IPS-18a (cell line): ENCODE measurements around the gene RAVER2.
"Not testable (repeated sequence)": the region's sequence is repeated elsewhere in the genome, so short reads cannot be mapped to it uniquely, and the experiment has no call there.

Source experiments
- H3K27ac ChIP-seq: one replicate; pipeline ENCODE4 v1.5.1; 2013; ENCODE audit warnings: low read length
- H3K27me3 ChIP-seq: one replicate; pipeline ENCODE4 v1.6.1; 2013; ENCODE audit warnings: mild to moderate bottlenecking, low read length; ENCODE audit not compliant: control insufficient read depth, insufficient read depth
- H3K36me3 ChIP-seq: one replicate; pipeline ENCODE4 v1.6.1; 2013; ENCODE audit warnings: low read depth, low read length; ENCODE audit not compliant: control insufficient read depth
- H3K4me1 ChIP-seq: one replicate; pipeline ENCODE4 v1.6.1; 2013; ENCODE audit warnings: low read depth, low read length; ENCODE audit not compliant: control insufficient read depth
- H3K4me3 ChIP-seq: one replicate; pipeline ENCODE4 v1.5.1; 2013; ENCODE audit warnings: low read length
- H3K9ac ChIP-seq: one replicate; pipeline ENCODE4 v1.6.1; 2013; ENCODE audit warnings: mild to moderate bottlenecking, low read length, moderate library complexity
- H3K9me3 ChIP-seq: one replicate; pipeline ENCODE4 v1.6.1; 2013; ENCODE audit warnings: low read depth, low read length; ENCODE audit not compliant: control insufficient read depth

RAVER2 gene

DNA sequence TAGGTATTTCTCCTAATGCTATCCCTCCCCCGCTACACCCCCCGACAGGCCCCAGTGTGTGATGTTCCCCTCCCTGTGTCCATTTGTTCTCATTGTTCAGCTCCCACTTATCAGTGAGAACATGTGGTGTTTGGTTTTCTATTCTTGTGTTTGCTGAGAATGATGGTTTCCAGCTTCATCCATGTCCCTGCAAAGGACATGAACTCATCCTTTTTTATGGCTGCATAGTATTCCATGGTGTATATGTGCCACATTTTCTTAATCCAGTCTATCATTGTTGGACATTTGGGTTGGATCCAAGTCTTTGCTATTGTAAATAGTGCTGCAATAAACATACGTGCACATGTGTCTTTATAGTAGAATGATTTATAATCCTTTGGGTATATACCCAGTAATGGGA is 28.4 kb downstream of the RAVER2 start:
- not testable (repeated sequence) for H3K27me3 ChIP-seq, H3K9me3 ChIP-seq, H3K27ac ChIP-seq, H3K4me1 ChIP-seq, H3K4me3 ChIP-seq, H3K9ac ChIP-seq
- H3K36me3 ChIP-seq: peaks cover 17% of the 10 kb centered on the region

DNA sequence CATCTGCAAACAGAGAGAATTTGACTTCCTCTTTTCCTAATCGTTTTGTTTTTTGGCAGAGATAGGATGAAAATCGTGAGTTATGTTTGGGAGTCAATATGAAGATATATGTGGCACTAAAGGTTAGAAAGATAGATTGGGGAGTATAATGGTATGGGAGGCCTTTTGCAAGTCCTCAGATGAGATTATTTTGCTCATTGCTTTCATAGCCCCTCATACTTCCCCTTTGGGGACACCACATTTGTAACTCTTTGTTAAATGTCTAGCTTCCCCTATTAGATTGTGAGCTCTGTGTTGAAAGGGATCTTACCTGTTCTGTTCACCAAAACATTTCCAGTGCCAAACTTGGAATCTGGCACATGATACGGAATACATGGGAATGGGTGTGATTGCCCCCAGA is 30.2 kb downstream of the RAVER2 start:
- Histone ChIP-seq H3K4me3 (no peak overlapping the region), H3K27me3 (no peaks in the 10 kb centered on the region), H3K9ac (no peak overlapping the region), H3K36me3 (peaks cover 9% of the 10 kb centered on the region), H3K4me1 (no peaks in the 10 kb centered on the region), H3K9me3 (no peaks in the 10 kb centered on the region), H3K27ac (no peak overlapping the region)

DNA sequence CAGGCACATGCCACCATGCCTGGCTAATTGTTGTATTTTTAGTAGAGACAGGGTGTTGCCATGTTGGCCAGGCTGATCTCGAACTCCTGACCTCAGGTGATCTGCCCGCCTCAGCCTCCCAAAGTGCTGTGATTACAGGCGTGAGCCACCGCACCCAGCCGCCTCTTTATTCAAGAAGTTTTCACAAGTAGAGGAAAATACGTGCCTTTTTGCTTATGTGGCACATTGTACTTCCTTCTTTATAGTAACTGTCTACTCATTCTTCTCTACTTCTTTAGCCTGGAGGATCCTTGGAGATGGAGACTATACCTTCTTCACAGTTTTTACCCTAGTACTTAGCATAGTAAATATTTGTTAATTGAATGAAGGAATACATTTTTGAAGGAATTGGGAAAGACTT is 37.2 kb downstream of the RAVER2 start:
- H3K9me3 ChIP-seq, H3K4me3 ChIP-seq: not testable (repeated sequence)

DNA sequence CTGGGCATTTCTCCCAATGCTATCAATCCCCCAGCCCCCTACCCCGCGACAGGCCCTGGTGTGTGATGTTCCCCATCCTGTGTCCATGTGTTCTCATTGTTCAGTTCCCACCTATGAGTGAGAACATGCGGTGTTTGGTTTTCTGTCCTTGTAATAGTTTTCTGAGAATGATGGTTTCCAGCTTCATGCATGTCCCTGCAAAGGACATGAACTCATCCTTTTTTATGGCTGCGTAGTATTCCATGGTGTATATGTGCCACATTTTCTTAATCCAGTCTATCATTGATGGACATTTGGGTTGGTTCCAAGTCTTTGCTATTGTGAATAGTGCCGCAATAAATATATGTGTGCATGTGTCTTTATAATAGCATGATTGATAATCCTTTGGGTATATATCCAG is 38.0 kb downstream of the RAVER2 start:
- not testable (repeated sequence) for H3K4me3 ChIP-seq, H3K4me1 ChIP-seq, H3K27ac ChIP-seq, H3K9ac ChIP-seq, H3K9me3 ChIP-seq, H3K36me3 ChIP-seq, H3K27me3 ChIP-seq

More for the DNA sequence above, 37.2 kb downstream of the RAVER2 start:
- H3K9ac ChIP-seq, H3K36me3 ChIP-seq, H3K4me1 ChIP-seq, H3K27ac ChIP-seq, H3K27me3 ChIP-seq: not testable (repeated sequence)

DNA sequence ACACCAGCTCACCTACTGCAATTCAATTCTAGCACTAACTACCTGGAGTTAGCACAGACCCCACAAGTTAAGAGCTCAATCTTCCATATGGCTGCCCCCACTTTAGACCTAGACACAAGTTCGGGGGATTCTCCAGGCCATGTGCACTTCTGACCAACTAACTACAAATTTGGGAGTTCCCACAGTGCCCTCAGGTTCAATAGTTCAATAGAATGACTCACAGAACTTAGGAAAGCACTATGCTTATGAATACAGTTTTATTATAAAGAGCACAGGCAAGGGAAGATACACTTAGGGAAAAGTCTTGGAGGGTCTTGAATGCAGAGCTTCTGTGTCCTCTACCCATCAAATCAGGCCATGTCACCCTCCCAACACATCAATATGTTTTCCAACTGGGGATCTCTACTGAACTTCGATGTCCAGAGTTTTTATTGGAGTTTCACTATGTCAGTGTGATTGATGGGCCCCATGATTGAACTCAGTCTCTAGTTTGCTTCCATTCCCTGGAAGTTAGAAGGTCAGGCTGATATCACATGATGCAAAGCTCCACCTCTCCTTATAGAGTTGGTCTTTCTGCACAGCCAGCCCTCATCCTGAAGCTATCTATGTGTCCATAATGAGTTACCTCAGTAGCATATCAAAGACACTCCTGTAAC is 46.1 kb downstream of the RAVER2 start:
- H3K27me3 ChIP-seq: no peaks in the 10 kb centered on the region
- no peak overlapping the region for H3K4me3 ChIP-seq
- no peak overlapping the region for H3K9ac ChIP-seq
- no peaks in the 10 kb centered on the region for H3K4me1 ChIP-seq
- peaks cover 11% of the 10 kb centered on the region for H3K36me3 ChIP-seq
- H3K27ac ChIP-seq: no peak overlapping the region
- H3K9me3 ChIP-seq: peaks cover 14% of the 10 kb centered on the region

DNA sequence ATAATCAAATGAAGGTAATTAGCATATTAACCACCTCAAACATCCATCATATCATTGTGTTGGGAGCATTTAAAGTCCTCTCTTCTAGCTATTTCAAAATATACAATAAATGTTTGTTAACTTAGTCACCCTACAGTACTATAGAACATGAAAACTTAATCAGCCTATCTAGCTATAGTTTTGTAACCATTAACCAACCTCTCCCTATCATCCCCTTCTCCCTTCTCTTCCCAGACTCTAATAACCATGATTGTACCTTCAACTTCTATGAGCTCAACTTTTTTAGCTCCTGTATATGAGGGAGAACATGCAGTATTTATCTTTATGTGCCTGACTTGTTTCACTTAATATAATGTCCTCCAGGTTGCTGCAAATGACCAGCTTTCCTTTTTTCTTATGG is 54.0 kb downstream of the RAVER2 start:
- H3K4me1 ChIP-seq: peaks cover 5% of the 10 kb centered on the region
- no peak overlapping the region for H3K27ac ChIP-seq
- no peaks in the 10 kb centered on the region for H3K9me3 ChIP-seq

DNA sequence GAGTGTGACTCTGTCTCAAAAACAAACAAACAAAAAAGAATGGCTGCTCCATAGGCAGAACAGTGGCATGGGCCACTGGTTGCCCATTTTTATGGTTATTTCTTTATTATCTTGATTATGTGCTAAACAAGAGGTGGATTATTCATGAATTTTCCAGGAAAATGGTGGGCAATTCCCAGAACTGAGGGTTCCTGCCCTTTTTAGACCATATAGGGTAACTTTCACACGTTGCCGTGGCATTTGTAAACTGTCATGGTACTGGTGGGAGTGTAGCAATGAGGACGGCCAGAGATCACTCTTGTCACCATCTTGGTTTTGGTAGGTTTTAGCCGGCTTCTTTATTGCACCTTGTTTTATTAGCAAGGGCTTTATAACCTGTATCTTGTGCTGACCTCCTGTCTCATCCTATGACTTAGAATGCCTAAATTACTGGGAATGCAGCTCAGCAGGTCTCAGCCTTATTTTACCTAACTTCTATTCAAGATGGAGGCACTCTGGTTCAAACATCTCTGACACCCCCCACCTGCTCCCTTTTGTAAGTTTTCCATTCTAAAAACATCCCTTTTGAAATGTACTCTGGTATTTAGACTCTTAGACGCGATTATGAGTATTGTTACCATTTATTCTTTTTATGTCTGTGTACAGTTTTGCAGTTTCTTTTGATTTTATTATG is 57.1 kb downstream of the RAVER2 start:
- no peak overlapping the region for H3K27ac ChIP-seq
- no peak overlapping the region for H3K9ac ChIP-seq
- no peaks in the 10 kb centered on the region for H3K9me3 ChIP-seq
- H3K4me1 ChIP-seq: peaks cover 5% of the 10 kb centered on the region
- no peaks in the 10 kb centered on the region for H3K27me3 ChIP-seq
- H3K4me3 ChIP-seq: no peak overlapping the region
- no peaks in the 10 kb centered on the region for H3K36me3 ChIP-seq

More for the DNA sequence above, 54.0 kb downstream of the RAVER2 start:
- Histone ChIP-seq H3K36me3 (no peaks in the 10 kb centered on the region), H3K9ac (no peak overlapping the region), H3K4me3 (no peak overlapping the region), H3K27me3 (no peaks in the 10 kb centered on the region)

DNA sequence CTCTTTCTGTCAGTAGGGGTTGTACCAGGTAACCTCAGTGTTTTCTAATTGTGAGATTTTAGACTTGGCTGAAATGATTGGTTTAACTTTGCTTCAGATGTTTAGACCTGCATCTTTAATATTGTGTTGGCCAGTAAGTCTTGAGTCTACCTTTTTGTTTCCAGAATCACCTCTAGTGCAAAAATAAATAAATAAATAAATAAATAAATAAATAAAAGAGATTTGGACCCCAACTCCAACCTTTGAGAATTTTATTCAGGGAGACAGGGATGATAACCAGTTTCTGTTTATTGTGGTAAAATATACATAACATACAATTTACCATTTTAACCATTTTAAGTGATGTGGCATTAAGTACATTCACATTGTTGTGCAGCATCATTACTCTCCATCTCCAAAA is 64.4 kb downstream of the RAVER2 start:
- Histone ChIP-seq H3K9ac (no peak overlapping the region), H3K36me3 (no peaks in the 10 kb centered on the region), H3K27me3 (no peaks in the 10 kb centered on the region), H3K4me3 (no peak overlapping the region), H3K4me1 (no peaks in the 10 kb centered on the region), H3K27ac (no peak overlapping the region), H3K9me3 (no peaks in the 10 kb centered on the region)

DNA sequence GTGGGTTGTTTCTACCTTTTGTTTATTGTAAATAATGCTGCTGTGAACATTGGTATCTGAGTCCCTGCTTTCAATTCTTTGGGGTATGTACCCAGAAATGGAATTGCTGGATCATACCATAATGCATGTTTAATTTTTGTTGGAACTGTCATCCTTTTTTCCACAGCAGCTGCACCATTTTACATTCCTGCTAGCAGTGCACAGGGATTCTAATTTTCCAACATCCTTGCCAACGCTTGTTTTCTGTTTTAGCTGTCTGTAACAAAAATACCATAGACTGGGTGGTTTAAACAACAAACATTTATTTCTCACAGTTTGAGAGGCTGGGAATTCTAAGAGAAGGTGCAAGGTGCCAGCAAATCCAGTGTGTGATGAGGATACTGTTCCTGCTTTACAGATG is 65.1 kb downstream of the RAVER2 start:
- H3K27ac ChIP-seq: no peak overlapping the region
- H3K27me3 ChIP-seq: no peaks in the 10 kb centered on the region
- peaks cover 4% of the 10 kb centered on the region for H3K36me3 ChIP-seq
- no peak overlapping the region for H3K9ac ChIP-seq
- no peaks in the 10 kb centered on the region for H3K4me1 ChIP-seq
- no peaks in the 10 kb centered on the region for H3K9me3 ChIP-seq
- H3K4me3 ChIP-seq: no peak overlapping the region

DNA sequence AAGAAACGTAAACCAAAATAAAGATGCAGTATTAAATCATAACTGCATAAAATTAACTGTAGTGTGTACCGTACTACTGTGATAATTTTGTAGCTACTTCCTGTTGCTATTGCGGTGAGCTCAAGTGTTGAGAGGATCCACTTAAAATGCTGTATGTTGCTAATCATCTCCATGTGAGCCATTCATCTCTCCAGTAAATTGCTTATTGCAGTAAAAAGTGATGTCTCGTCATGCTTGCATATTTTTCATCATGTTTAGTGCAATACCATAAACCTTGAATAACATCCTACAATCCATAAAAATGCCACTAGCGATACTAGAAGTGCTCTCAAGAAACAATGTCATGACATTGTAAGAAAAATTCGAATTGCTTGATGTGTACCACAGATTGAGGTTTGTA is 66.3 kb downstream of the RAVER2 start:
- Histone ChIP-seq H3K36me3 (peaks cover 4% of the 10 kb centered on the region), H3K9me3 (no peaks in the 10 kb centered on the region), H3K27ac (no peak overlapping the region), H3K4me1 (no peaks in the 10 kb centered on the region), H3K27me3 (no peaks in the 10 kb centered on the region), H3K4me3 (no peak overlapping the region), H3K9ac (no peak overlapping the region)

DNA sequence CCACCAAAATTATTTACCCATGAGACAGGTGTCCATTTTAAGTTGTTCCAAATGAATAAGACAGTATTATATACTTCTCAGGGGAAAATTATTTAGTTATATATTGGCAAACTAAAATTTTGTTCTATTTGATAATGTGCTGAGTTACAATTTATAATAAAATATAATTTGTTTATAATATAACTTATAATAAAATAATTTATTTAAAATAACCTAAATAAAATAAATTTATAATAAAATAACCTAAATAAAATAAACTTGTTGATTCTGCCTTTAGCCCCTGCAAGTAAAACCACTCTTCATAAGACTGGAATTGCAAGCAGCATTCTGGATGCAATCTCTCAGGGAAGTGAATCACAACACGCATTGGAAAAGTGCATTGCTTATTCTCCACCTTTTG is 69.6 kb downstream of the RAVER2 start:
- Histone ChIP-seq H3K27me3 (no peaks in the 10 kb centered on the region), H3K4me3 (no peak overlapping the region), H3K9me3 (no peaks in the 10 kb centered on the region), H3K27ac (no peak overlapping the region), H3K9ac (no peak overlapping the region), H3K36me3 (peaks cover 4% of the 10 kb centered on the region), H3K4me1 (no peaks in the 10 kb centered on the region)

DNA sequence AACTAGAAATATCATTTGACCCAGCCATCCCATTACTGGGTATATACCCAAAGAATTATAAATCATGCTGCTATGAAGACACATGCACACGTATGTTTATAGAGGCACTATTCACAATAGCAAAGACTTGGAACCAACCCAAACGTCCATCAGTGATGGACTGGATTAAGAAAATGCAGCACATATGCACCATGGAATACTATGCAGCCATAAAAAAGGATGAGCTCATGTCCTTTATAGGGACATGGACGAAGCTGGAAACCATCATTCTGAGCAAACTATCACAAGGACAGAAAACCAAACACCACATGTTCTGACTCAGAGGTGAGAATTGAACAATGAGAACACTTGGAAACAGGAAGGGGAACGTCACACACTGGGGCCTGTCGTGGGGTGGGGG is 72.5 kb downstream of the RAVER2 start:
- not testable (repeated sequence) for H3K9me3 ChIP-seq, H3K4me1 ChIP-seq, H3K4me3 ChIP-seq, H3K27ac ChIP-seq, H3K9ac ChIP-seq, H3K36me3 ChIP-seq, H3K27me3 ChIP-seq
